Keratinocyte (primary cell): ENCODE measurements around the gene MAP2K5. TPM values are rescaled to one million over a fixed set of nuclear protein-coding genes. Genes with fewer than 3 reads are reported as not detected.
A peak's percentile ranks its signal among the peaks of the same experiment; 100 is the strongest.

Experiments used
- DNase-seq: peaks from one replicate; pipeline ENCODE4 v3.0.0-alpha.2; 2011; ENCODE audit warnings: low read depth, missing footprints, low spot score
- FAIRE-seq: peaks from 2 replicates; lab custom pipeline; 2011; peaks lifted over from hg19 to GRCh38; lab: Jason Lieb, UNC
- H2AFZ ChIP-seq: 2 replicates; pipeline ENCODE4 v1.6.0; 2012; ENCODE audit warnings: low read length, control low read depth, inconsistent platforms; ENCODE audit not compliant: control insufficient read depth
- H3K27ac ChIP-seq: 2 replicates; pipeline ENCODE4 v1.5.1; 2011; ENCODE audit warnings: low read length; ENCODE audit not compliant: control insufficient read depth, insufficient read depth
- H3K27me3 ChIP-seq: 3 replicates; pipeline ENCODE4 v1.6.0; 2011; ENCODE audit warnings: low read length; ENCODE audit not compliant: control insufficient read depth, insufficient read depth; ENCODE audit errors: extremely low read depth
- H3K36me3 ChIP-seq, 2 experiments: 2 replicates in 1 of 2; 3 replicates in 1 of 2; pipeline ENCODE4 v1.5.1; 2011; ENCODE audit warnings: low read length in 2 of 2, mild to moderate bottlenecking in 1 of 2; ENCODE audit not compliant: control insufficient read depth in 2 of 2, insufficient read depth in 2 of 2; ENCODE audit errors: extremely low read depth in 1 of 2
- H3K4me1 ChIP-seq: 3 replicates; pipeline ENCODE4 v1.5.1; 2011; ENCODE audit warnings: low read length; ENCODE audit not compliant: control insufficient read depth, insufficient read depth; ENCODE audit errors: extremely low read depth
- H3K4me2 ChIP-seq: 3 replicates; pipeline ENCODE4 v1.6.0; 2011; ENCODE audit warnings: low read depth, low read length; ENCODE audit not compliant: control insufficient read depth, insufficient read depth; ENCODE audit errors: extremely low read depth
- H3K4me3 ChIP-seq, 3 experiments: fragments of 200-600 bp in 1 of 3; sonication (generic) in 1 of 3; 2 replicates in 2 of 3; 3 replicates in 1 of 3; pipeline ENCODE4 v1.5.1; 2011 to 2016; ENCODE audit warnings: low read length in 3 of 3, mild to moderate bottlenecking in 3 of 3, control low read depth in 2 of 3, inconsistent platforms in 1 of 3, low read depth in 1 of 3, mixed read lengths in 1 of 3, mixed run types in 1 of 3, moderate library complexity in 1 of 3; ENCODE audit not compliant: control insufficient read depth in 2 of 3, insufficient read depth in 2 of 3; ENCODE audit errors: extremely low read depth in 1 of 3
- H3K79me2 ChIP-seq: 2 replicates; pipeline ENCODE4 v1.6.0; 2012; ENCODE audit warnings: low read length; ENCODE audit not compliant: control insufficient read depth, insufficient read depth
- H3K9ac ChIP-seq: 3 replicates; pipeline ENCODE4 v1.6.0; 2011; ENCODE audit warnings: low read length; ENCODE audit not compliant: control insufficient read depth, insufficient read depth; ENCODE audit errors: extremely low read depth
- H3K9me1 ChIP-seq: 3 replicates; pipeline ENCODE4 v1.6.0; 2011; ENCODE audit warnings: low read length; ENCODE audit not compliant: control insufficient read depth, insufficient read depth; ENCODE audit errors: extremely low read depth
- H3K9me3 ChIP-seq: 2 replicates; pipeline ENCODE4 v1.5.1; 2012; ENCODE audit warnings: low read depth, low read length; ENCODE audit not compliant: control insufficient read depth
- H4K20me1 ChIP-seq: 3 replicates; pipeline ENCODE4 v1.6.0; 2011; ENCODE audit warnings: low read length; ENCODE audit not compliant: control insufficient read depth, insufficient read depth; ENCODE audit errors: extremely low read depth
- CTCF ChIP-seq, 3 experiments: IDR thresholded peaks in 1 of 3; conservative IDR thresholded peaks in 1 of 3; optimal IDR thresholded peaks in 1 of 3; 2 replicates in 2 of 3; 3 replicates in 1 of 3; pipeline versions ENCODE3 to v1.5.1; 2011; ENCODE audit warnings: low read length in 3 of 3, mild to moderate bottlenecking in 3 of 3, moderate library complexity in 2 of 3, control low read depth in 1 of 3, inconsistent platforms in 1 of 3; ENCODE audit not compliant: insufficient read depth in 2 of 3; ENCODE audit errors: extremely low read depth in 1 of 3
- EZH2 ChIP-seq: IDR thresholded peaks from one replicate; pipeline ENCODE4 v1.6.1; 2012; ENCODE audit warnings: inconsistent platforms, mild to moderate bottlenecking, low read length, moderate library complexity
- dilution Hi-C: fragments of 300-500 bp; cut with MboI; formaldehyde crosslinking; loops from one replicate; pipeline ENCODE4 v1.7.0; 2020; ENCODE audit warnings: low sequenced_read_pairs; ENCODE audit not compliant: extremely low pct_ligation_motif_present
- polyA plus RNA-seq, 5 experiments: library from polyadenylated mRNA; depleted of rRNA in 3 of 5; stranded (reverse) in 3 of 5; stranded (forward) in 1 of 5; unstranded in 1 of 5; fragments of >200 nt; gene quantifications; 1 replicate in 1 of 5; 2 replicates in 3 of 5; 3 replicates in 1 of 5; pipeline versions ENCODE4 v1.2.1 to v1.2.3, GENCODE V29; 2011 to 2012; ENCODE audit warnings: missing spikeins in 2 of 5, low read depth in 1 of 5, low replicate concordance in 1 of 5

MAP2K5 gene
- polyA plus RNA-seq, 1 donor (not counting 4 experiments of a cell fraction or from before 2014, with no cell fraction given), result 3.6 TPM

DNA sequence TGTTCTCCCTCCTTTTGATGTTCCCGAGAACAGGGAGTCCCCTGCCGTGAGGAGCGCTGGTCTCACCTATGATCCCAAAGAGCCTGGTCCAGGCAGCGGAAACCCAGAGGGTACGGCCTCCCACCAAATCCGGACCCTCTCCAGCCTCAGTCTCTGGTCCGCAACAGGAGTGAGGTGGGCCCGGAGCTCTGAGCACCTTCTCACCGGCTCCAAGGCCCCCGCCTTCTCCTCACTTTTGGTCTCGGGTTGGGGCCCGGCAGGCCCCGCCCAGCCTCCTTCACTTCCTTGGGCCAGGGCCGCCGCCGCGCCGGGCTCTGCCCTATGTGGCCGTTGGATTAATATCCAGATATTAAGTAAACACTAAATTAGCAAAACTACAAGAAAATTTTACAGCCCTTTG is 277.1 kb downstream of the MAP2K5 start:
- dilution Hi-C loops, result no loop called here
- no peak overlapping the region for H3K27ac ChIP-seq
- H3K4me2 ChIP-seq, result no peak overlapping the region
- no peaks in the 10 kb centered on the region for H3K79me2 ChIP-seq
- no peak overlapping the region for H2AFZ ChIP-seq
- DNase-seq, result no peak
- H4K20me1 ChIP-seq, result peaks cover 9% of the 10 kb centered on the region
- peaks cover 72% of the 10 kb centered on the region for H3K27me3 ChIP-seq
- H3K9me1 ChIP-seq, result no peaks in the 10 kb centered on the region
- no peaks in the 10 kb centered on the region for H3K4me1 ChIP-seq
- no peak for FAIRE-seq
- no peaks in the 10 kb centered on the region for H3K9me3 ChIP-seq
- no peak overlapping the region for H3K4me3 ChIP-seq
- no peak overlapping the region for H3K9ac ChIP-seq
- H3K36me3 ChIP-seq, result no peaks in the 10 kb centered on the region
- TF ChIP-seq EZH2 (no peak), CTCF (optimal IDR thresholded peaks at IDR 0.05 in 1 of 3, IDR thresholded peaks at IDR 0.05 in 1 of 3, conservative IDR thresholded peaks at IDR 0.05 in 1 of 3; ENCODE audit: extremely low read depth in 1 of 3, insufficient read depth in 2 of 3, low read length in 3 of 3) (no peak)

- H3K27ac ChIP-seq, result no peak overlapping the region
- FAIRE-seq (no peak), DNase-seq (no peak)
- H2AFZ ChIP-seq, result no peak overlapping the region
- H3K27me3 ChIP-seq, result peaks cover 79% of the 10 kb centered on the region
- H3K4me3 ChIP-seq, result no peak overlapping the region
- H3K9me1 ChIP-seq, result no peaks in the 10 kb centered on the region
- H3K4me2 ChIP-seq, result no peak overlapping the region
- dilution Hi-C loops, result no loop called here
- no peaks in the 10 kb centered on the region for H3K4me1 ChIP-seq
- no peak overlapping the region for H3K9ac ChIP-seq
- no peaks in the 10 kb centered on the region for H3K36me3 ChIP-seq
- no peaks in the 10 kb centered on the region for H3K79me2 ChIP-seq
- no peaks in the 10 kb centered on the region for H3K9me3 ChIP-seq
- TF ChIP-seq EZH2 (peak; percentile 92), CTCF (optimal IDR thresholded peaks at IDR 0.05 in 1 of 3, IDR thresholded peaks at IDR 0.05 in 1 of 3, conservative IDR thresholded peaks at IDR 0.05 in 1 of 3; ENCODE audit: extremely low read depth in 1 of 3, insufficient read depth in 2 of 3, low read length in 3 of 3) (no peak)
- H4K20me1 ChIP-seq, result peaks cover 13% of the 10 kb centered on the region
These were observed 277.9 kb downstream of the MAP2K5 start for GRCh38 chr15:67820122-67820991.
